PC-3 (cell line): ENCODE data around the gene BHLHA15.

ENCODE experiments used
- CTCF ChIP-seq: fragments of 300-600 bp; sonication (generic); conservative IDR thresholded peaks from 2 replicates; pipeline ENCODE4 v1.5.1; 2017; ENCODE audit warnings: antibody characterized with exemption, low read depth, mild to moderate bottlenecking, low read length
- EZH2 ChIP-seq: fragments of 300-600 bp; sonication (generic); IDR thresholded peaks from one replicate; pipeline ENCODE4 v1.6.1; 2017; ENCODE audit warnings: antibody characterized with exemption, mild to moderate bottlenecking, low read length; ENCODE audit not compliant: unreplicated experiment
- EZH2phosphoT487 ChIP-seq: fragments of 300-600 bp; sonication (generic); IDR thresholded peaks from 2 replicates; pipeline ENCODE4 v1.6.1; 2018; ENCODE audit warnings: mild to moderate bottlenecking, antibody characterized with exemption, low read length, borderline replicate concordance

GRCh38 chr7:98241674-98242241, 30.5 kb downstream of the BHLHA15 start:
- no peak for TF ChIP-seq EZH2
- TF ChIP-seq CTCF, result no peak
- TF ChIP-seq EZH2phosphoT487, result no peak
